ENCODE results near the gene FAM20A.

Gene FAM20A

DNA sequence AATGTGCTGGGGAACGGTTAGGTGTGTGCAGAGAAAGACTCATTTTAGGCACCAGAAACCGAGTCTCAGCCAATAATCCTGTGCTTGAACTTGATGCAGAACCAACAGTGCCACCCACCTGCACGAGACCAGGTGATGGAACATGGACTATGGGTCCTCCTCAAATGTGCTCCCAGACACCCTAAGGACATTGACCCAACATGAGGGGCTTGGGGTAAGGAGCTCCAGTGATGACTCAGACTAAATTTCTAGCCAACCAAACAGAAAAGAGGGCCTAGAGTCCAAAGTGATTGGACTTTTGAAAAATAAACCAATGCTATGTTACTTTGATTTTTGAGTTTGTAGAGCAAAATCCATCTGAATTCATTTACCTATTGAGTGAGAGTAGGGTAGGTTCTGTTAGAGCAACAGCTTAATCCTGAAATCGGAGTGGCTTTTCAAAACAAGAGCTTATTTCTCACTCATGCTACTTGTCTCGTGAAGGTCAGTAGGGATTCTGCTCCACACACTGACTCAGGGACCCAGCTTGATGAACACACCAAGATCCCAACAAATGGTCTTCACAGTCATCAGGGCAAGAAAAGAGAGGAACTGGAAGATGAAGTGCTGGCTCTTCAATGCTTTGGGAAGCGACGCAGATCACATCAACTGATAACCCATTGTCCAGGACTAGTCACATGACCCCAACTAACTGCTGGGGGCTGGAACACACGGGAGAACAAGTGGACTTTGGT is 21.8 kb downstream of the FAM20A start:
- in situ Hi-C loops (cut with MboI; ENCODE audit: low sequenced_read_pairs, unreplicated experiment): no loop called here
- TF ChIP-seq, protein P1, sequence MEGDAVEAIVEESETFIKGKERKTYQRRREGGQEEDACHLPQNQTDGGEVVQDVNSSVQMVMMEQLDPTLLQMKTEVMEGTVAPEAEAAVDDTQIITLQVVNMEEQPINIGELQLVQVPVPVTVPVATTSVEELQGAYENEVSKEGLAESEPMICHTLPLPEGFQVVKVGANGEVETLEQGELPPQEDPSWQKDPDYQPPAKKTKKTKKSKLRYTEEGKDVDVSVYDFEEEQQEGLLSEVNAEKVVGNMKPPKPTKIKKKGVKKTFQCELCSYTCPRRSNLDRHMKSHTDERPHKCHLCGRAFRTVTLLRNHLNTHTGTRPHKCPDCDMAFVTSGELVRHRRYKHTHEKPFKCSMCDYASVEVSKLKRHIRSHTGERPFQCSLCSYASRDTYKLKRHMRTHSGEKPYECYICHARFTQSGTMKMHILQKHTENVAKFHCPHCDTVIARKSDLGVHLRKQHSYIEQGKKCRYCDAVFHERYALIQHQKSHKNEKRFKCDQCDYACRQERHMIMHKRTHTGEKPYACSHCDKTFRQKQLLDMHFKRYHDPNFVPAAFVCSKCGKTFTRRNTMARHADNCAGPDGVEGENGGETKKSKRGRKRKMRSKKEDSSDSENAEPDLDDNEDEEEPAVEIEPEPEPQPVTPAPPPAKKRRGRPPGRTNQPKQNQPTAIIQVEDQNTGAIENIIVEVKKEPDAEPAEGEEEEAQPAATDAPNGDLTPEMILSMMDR (IDR thresholded peaks at IDR 0.05; ENCODE audit: borderline replicate concordance, control extremely low read depth, extremely low read depth, insufficient read depth, missing control alignments): no peak

DNA sequence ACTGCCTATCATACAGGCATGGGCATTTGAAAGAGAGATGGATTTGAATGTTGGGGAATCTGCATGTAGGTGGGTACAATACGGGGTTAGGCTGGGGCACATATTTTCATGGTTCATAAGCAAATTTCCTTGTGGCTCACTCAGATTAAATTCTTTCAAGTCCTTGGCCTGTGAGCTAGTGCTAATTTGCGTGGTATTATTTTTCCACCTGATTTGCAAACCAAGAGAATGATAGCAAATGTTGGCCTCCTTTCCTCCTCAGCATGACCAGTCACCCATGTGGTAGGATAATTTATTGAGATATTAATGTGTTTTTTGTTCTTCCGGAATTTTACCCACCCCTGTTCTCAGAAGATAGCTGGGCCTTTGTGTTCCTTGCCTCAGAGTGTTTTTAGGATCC is 22.9 kb downstream of the FAM20A start:
- in situ Hi-C loops (cut with MboI; ENCODE audit: low sequenced_read_pairs, unreplicated experiment): no loop called here
- no peak for DNase-seq (ENCODE audit: low spot score)
- TF ChIP-seq, protein P1 (IDR thresholded peaks at IDR 0.05; ENCODE audit: borderline replicate concordance, control extremely low read depth, extremely low read depth, insufficient read depth, missing control alignments): no peak

More for the DNA sequence above, 21.8 kb downstream of the FAM20A start:
- no peak for DNase-seq (ENCODE audit: low spot score)

DNA sequence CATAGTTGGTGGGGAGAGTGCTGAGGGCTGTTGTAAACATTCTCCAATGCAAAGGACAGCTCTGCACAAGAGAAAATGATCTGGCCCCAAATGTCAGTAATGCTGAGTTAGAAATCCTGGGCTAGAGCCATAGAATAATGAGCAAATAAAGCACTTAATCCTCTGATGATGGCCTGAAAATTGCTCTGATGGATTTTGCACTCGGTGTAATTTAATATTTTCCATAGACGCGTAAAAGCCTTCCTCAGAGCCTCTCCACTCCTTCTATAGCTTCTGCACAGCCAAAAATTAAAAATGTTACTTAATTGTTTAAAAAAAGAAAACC is 23.7 kb downstream of the FAM20A start:
- in situ Hi-C loops (cut with MboI; ENCODE audit: low sequenced_read_pairs, unreplicated experiment): no loop called here
- TF ChIP-seq, protein P1 (IDR thresholded peaks at IDR 0.05; ENCODE audit: borderline replicate concordance, control extremely low read depth, extremely low read depth, insufficient read depth, missing control alignments): no peak
- no peak for DNase-seq (ENCODE audit: low spot score)

DNA sequence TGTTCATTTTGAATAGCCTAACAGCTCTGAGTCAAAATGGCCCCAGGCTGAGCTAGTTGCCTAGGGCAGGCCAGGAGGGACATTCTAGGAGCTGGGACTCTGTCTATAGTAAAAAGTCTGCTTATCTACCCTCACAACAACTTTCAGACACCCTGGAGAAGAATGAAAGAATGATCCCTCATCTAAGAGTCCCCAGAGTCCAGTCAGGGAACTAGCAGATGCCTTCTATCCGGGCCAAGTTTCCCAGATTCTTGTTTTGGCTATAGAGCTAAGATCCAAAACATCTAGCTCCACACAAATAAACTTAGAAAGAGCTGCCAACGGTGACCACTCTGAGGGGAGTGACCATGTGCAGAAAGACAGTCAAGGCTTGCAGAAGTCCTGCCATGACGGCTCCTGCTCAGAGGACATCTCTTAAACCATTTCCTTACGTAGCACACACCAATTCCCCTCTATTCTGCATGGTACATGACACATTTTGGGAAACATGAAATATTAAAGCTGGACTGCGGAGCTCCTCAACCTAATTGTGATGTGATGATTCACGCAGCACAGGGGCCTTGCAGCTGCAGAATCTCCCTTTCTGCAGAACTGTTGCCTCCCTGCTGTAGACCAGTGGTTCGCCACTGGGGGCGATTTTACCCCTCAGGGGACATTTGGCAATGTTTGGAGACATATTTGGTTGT is 24.2 kb downstream of the FAM20A start:
- in situ Hi-C loops (cut with MboI; ENCODE audit: low sequenced_read_pairs, unreplicated experiment): no loop called here
- DNase-seq (ENCODE audit: low spot score): no peak
- TF ChIP-seq, protein P1 (IDR thresholded peaks at IDR 0.05; ENCODE audit: borderline replicate concordance, control extremely low read depth, extremely low read depth, insufficient read depth, missing control alignments): no peak

DNA sequence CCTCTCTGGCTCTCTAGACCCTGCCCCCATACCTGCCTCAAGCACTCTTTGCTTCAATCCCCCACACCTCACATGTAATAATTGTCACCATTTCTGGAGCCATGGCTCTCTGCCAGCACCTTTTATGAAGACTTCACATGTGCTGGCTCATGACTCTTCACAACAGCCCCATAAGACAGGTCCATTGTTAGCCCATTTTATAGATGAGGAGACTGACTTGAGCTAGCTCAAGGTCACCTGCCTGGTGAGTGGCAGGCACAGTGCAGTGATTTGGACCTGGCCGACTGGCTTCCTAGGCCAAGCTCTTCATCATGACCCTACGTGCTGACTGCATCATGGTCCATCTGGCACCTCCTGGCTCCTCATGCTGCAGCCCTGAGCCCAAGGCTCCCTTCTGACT is 25.0 kb downstream of the FAM20A start:
- TF ChIP-seq, protein P1 (IDR thresholded peaks at IDR 0.05; ENCODE audit: borderline replicate concordance, control extremely low read depth, extremely low read depth, insufficient read depth, missing control alignments): no peak
- DNase-seq (ENCODE audit: low spot score): no peak
- in situ Hi-C loops (cut with MboI; ENCODE audit: low sequenced_read_pairs, unreplicated experiment): no loop called here

DNA sequence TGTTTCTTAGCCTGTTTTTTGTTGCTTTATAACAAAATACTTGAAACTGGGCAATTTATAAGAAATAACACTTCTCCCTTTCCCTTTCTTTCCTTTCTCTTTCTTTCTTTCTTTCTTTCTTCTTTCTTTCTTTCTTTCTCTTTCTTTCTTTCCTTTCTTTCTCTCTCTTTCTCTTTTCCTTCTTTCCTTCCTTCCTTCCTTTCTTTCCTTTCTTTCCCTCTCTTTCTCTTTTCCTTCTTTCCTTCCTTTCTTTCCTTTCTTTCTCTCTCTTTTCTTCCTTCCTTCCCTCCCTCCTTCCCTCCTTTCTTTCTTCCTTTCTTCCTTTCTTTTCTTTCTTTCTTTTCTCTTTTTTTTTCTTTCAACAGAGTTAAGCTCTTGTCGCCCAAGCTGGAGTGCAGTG is 27.8 kb downstream of the FAM20A start:
- no peak for DNase-seq (ENCODE audit: low spot score)
- in situ Hi-C loops (cut with MboI; ENCODE audit: low sequenced_read_pairs, unreplicated experiment): no loop called here
- TF ChIP-seq, protein P1 (IDR thresholded peaks at IDR 0.05; ENCODE audit: borderline replicate concordance, control extremely low read depth, extremely low read depth, insufficient read depth, missing control alignments): no peak
